ENCODE data around the gene CYP27B1. TPM values are rescaled to one million over a fixed set of nuclear protein-coding genes. Genes with fewer than 3 reads are reported as not detected.
"Not testable (repeated sequence)": the region's sequence is repeated elsewhere in the genome, so short reads cannot be mapped to it uniquely, and the experiment has no call there.

Gene CYP27B1
- total RNA-seq, 1 experiment from 2014 or later: 3.9 TPM

DNA sequence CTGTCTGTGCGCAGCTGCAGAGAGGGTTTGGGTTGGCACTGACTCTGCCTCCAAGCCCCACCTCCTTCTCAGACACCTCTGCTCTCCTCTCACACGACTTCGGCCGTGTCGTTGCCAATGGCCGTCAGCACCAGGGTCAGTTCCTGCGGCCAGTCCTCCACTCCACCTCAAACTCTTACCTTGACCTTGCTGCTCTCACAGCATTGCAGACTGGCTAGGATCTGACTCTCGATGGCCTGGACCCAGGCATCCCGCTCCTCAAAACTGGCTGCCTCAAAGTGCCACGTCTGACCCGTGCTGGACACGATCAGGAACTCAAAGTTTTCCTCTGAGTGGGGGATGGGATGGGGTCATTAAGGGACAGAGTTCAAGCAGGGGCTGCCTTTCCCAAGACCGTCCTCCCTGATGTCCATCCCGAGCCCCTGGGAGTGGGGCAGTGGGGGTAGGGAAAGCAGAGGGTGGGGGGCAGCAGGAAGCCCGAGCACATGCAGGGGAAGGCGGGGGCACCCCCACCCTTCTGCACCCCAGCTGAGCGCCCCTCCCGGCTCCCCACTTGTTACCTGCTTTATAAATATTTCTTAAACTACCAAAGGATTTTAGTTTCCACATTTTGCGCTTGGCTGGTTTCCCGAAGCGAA is 39.0 kb downstream of the CYP27B1 start:
- in situ Hi-C loops (cut with HindIII; ENCODE audit: low sequenced_read_pairs): no loop called here
- peak; percentile 64 for DNase-seq (ENCODE audit: low spot score)

- peak; percentile 38 for DNase-seq (ENCODE audit: low spot score)
- in situ Hi-C loops (cut with HindIII; ENCODE audit: low sequenced_read_pairs): no loop called here
Measured at GRCh38 chr12:57726884-57727757, 39.8 kb downstream of the CYP27B1 start.

DNA sequence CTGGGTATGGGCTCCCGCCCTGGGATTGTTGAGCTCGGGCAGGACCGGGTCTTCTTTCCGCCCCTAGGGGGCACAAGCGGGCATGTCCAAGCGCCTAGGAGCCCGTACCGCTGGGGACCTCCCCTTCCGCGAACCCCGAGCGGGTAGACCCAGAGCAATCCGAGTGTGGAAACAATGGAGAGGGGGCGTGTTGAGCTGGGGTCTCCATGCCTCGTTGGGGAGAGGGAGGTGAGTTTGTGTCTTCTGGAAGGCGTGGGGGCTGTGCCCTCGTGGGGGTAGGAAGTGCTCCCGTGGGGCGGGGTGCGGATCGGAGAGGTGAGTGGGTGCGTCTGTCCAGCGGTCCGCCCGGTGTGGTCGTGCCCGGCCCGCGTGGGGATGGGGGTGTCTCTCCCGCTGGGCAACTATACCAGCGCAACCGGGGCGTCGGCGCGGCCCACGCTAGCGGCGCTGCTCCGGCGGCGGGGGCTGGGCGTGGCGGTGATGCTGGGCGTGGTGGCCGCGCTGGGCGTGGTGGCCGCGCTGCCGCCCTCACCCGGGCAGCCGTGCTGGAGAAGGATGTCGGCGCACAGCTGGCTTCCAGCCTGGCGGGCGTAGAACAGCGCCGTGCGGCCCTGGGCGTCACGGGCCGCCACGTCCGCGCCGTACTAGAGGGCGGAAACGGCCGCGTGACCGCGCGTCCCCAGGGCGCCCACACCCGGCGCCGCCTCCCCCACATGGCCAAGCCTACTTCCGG is 40.6 kb downstream of the CYP27B1 start:
- in situ Hi-C loops (cut with HindIII; ENCODE audit: low sequenced_read_pairs): no loop called here
- peak; percentile 64 for DNase-seq (ENCODE audit: low spot score)

- in situ Hi-C loops (cut with HindIII; ENCODE audit: low sequenced_read_pairs): no loop called here
- DNase-seq (ENCODE audit: low spot score): no peak
Measured at GRCh38 chr12:57725851-57726150, 41.1 kb downstream of the CYP27B1 start.

DNA sequence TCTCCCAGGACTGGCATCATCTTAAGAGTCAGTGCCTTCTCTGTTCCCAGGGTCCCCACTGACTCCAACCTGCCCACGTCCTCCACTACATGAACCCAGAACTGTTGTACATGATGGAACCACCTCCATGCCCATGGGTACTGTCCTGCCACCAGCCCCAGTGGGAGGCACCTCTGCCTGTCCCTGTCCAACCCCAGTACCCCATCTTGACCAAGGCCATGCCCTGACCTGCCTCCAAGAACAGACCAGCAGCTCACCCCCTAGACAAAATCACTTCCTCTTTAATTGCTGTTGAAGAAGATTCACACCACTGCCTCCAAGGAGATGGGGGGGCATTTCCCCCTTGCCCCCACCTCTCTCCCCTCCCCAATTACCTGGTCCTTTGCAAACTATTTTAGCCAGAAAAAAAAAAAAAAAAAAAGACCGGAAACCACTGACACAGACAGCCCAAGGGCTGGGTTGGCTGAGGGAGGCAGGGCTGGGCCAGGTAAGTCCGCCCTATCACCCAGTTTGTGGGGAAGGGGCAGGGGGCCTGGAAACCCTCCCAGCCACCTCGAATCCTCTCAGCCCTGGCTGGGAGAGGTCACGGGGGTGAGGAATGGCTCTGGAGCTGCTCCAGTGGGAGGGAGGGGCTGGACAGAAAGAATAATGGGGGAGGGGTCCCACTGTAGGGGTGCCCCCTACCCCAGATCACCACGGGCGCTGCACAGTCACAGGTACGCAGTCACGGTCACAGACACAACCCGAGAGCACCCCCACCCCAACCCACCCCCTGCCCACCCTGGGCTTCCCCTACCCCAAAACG is 41.7 kb downstream of the CYP27B1 start:
- no peak for DNase-seq (ENCODE audit: low spot score)
- in situ Hi-C loops (cut with HindIII; ENCODE audit: low sequenced_read_pairs): no loop called here

DNA sequence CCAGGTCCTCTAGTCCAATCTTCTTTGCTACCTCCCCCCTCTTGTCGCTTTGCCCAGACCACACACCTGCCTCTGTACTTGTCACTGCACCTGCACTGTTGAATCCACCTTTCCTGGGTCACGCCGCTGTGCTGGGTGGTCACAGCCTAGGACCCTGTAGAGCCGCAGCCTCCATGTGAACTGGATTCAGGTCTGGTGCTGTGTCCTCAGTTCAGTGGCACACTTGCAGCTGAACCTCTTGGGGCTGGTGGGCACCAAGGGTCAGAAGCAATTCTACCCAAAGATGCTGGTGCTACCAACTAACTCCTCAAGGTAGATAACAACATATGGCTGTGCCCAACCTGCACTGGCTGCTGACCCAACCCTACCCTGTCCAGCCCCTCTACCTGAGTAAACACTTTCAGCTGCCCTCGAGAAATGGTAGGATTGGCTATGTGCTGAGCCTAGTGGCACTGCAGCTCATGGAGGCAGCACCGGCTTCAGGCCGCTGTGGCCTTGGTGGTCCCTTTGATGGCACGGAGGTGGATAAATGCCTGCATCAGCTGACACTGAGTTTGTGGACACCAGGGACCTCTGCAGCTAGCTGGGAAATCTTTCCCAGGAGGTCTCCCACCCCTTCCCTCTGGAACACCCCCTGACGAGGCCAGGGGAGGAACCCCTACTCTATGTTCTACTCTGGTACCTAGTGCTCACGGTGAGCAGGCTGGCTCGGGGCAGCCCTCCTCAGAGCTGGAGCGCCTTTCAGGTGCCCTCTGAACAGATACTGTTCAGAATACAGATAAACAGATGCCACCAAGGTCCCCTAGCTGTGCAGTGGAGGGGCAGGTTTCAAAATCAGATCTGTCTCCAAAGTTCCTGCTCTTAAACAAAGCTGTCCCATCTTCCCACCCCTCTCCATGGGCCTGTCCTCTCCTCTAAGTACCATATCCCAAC is 42.6 kb downstream of the CYP27B1 start:
- in situ Hi-C loops (cut with HindIII; ENCODE audit: low sequenced_read_pairs): no loop called here
- DNase-seq (ENCODE audit: low spot score): no peak

DNA sequence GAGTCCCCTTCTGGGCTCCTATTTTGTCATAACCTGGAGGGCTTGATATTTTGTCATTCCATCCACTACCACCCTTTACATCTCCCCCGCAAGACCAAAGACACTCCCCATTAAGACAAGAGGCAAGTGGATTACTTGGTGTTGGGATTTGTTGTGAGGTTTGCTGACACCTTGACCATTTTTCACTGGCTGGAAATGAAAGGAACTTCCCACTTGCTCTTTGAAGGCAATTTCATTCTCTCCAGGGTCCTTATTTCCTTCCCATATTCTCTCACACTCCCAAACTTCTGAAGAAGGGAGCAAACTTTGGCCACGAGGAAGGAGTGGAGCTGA is 43.3 kb downstream of the CYP27B1 start:
- DNase-seq (ENCODE audit: low spot score): peak; percentile 18
- in situ Hi-C loops (cut with HindIII; ENCODE audit: low sequenced_read_pairs): no loop called here

DNA sequence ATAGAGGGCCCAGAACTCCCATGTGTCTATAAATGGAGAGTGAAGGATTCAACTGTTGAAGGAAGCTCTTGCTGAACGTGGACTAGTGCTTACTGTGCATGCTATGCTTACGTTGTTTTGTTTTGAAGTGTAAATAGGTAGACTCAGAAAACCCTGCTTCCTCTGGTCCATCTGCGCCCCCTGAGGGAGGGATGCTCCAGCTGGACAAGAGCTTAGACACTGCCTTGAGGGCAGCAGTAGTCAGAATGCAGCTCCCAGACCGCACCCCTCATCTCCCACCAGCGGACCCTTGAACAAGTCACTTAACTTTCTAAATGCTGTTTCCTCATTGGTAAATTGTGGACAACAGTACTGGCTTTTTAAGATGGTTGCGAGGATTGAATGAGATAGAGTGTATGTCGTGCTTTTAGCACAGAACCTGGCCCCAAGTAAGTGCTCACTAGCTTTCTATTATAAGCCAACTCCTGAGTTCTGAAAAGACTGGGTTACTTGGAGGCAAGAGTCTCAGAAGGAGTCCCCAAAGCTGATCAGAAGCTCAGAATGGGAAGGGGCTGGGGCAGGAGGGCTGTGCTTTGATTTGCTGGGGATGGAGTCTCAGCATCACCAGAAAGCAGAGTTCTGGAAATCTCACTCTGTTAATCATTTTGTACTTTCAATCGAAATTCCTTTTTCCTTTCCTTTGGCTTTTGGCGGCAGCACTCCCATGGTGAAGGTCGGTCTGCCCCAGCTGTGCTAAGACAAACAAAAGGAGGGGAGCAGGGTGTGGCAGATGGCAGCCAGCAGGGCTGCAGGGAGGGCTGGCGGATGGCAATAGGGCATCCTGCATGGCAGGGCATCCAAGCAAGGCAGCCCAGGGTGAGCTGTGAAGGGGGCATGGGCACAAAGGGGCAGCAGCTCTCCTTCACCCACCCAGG is 43.9 kb downstream of the CYP27B1 start:
- peak; percentile 38 for DNase-seq (ENCODE audit: low spot score)

DNA sequence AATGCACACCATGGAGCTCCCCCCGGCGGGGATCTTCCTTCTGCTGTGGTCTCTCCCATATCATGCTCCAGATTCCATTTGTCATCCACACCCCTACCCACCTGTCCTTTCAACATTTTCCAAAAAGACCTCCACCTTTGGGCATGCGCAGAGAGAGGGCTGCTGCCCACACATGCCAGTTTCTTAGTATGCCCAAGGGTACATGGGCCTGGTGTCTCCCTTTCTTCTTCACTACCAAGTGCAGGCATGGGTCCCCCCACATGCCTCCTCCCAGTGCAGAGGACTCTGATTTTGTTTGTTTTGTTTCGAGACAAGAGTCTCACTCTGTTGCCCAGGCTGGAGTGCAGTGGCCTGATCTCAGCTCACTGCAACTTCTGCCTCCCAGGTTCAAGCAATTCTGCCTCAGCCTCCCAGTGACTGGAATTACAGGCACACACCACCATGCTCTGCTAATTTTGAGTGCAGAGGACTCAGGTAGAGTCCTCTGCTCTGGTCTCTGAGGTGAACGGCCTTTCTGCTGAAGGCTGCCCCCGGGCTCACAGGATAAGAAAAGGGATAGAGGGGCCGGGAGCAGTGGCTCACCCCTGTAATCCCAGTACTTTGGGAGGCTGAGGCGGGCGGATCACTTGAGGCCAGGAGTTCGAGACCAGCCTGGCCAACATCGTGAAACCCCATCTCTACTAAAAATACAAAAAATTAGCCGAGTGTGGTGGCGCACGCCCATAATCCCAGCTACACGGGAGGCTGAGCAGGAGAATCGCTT is 44.9 kb downstream of the CYP27B1 start:
- in situ Hi-C loops (cut with HindIII; ENCODE audit: low sequenced_read_pairs): not testable (repeated sequence)

More for the DNA sequence above, 43.9 kb downstream of the CYP27B1 start:
- in situ Hi-C loops (cut with HindIII; ENCODE audit: low sequenced_read_pairs): no loop called here

GRCh38 chr12:57720606-57721595 is 46.0 kb downstream of the CYP27B1 start:
- DNase-seq (ENCODE audit: low spot score): no peak
- in situ Hi-C loops (cut with HindIII; ENCODE audit: low sequenced_read_pairs): no loop called here

More for the DNA sequence above, 44.9 kb downstream of the CYP27B1 start:
- not testable (repeated sequence) for DNase-seq (ENCODE audit: low spot score)

- in situ Hi-C loops (cut with HindIII; ENCODE audit: low sequenced_read_pairs): no loop called here
- no peak for DNase-seq (ENCODE audit: low spot score)
Measured at GRCh38 chr12:57719777-57720605, 46.9 kb downstream of the CYP27B1 start.

DNA sequence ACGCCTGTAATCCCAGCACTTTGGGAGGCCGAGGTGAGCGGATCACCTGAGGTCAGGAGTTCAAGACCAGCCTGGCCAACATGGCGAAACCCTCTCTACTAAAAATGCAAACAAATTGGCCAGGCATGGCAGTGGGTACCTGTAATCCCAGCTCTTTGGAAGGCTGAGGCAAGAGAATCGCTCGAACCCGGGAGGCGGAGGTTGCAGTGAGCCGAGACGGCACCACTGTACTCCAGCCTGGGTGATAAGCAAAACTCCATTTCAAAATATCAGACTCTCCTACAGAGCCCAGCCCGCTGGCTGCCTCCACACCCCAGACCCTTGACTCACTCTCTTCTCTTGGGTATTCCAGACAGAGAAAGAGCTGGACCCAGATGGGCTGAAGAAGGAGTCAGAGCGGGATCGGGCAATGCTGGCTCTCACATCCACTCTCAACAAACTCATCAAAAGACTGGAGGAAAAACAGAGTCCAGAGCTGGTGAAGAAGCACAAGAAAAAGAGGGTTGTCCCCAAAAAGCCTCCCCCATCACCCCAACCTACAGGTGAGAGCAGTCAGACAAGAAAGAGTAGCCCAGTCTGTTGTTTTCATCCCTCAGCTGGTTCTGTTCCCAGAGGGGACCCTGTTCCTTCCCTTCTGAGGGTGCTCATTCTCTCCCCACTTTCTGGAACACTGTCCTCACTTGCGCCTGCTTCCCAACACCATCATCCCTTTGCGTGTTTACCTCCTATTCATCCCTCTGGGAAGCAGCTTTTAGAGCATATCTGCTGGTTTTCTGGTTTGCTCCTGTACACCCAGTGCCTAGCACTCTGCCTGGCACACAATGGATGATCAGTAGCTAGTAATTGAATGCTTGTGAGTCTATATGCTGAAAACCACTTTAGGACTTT is 48.0 kb downstream of the CYP27B1 start:
- in situ Hi-C loops (cut with HindIII; ENCODE audit: low sequenced_read_pairs): no loop called here
- no peak for DNase-seq (ENCODE audit: low spot score)

DNA sequence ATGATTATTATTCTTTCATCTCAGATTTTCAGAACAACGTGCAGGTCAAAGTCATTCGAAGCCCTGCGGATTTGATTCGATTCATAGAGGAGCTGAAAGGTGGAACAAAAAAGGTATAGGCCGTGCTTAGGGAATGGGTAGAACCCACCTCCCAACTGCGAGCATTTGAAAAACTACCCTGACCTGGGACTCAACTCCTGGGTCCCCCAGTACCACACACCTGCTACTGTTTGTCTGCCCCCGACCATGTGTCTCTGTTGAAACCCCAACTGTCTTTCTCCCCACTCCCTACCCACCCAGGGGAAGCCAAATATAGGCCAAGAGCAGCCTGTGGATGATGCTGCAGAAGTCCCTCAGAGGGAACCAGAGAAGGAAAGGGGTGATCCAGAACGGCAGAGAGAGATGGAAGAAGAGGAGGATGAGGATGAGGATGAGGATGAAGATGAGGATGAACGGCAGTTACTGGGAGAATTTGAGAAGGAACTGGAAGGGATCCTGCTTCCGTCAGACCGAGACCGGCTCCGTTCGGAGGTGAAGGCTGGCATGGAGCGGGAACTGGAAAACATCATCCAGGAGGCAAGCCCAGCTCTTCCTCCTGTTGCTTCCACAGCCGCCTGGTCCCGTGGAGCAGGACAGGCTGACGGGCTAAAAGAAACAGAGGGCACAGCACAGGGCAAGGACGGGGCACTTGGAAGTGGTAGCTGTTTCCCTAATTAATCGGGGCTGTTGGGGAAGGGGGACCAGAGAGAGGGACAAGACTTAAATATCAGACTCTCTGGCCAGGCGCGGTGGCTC is 48.8 kb downstream of the CYP27B1 start:
- in situ Hi-C loops (cut with HindIII; ENCODE audit: low sequenced_read_pairs): no loop called here
- no peak for DNase-seq (ENCODE audit: low spot score)

Data from G401 (cell line).